CD4-positive, alpha-beta T cell treated with Interleukin-10 for 1 hour (primary cell): ENCODE data around the gene ACHE.
"Not testable (repeated sequence)": the region's sequence is repeated elsewhere in the genome, so short reads cannot be mapped to it uniquely, and the experiment has no call there.

Experiments
- DNase-seq: peaks from one replicate; pipeline ENCODE4 v3.0.0-alpha.2; 2020

The ACHE gene

GRCh38 chr7:100895701-100895955 lies at the start of gene ACHE:
Gene ACHE, minus strand, starts transcription at chr7:100895888. Its CDS starts 1,656 bp downstream, at chr7:100894232.
- DNase-seq: no peak

- no peak for DNase-seq
Observed at GRCh38 chr7:100944138-100944537, 48.5 kb upstream of the ACHE start.

GRCh38 chr7:100943693-100944092 lies 48.0 kb upstream of the ACHE start:
- no peak for DNase-seq

DNA sequence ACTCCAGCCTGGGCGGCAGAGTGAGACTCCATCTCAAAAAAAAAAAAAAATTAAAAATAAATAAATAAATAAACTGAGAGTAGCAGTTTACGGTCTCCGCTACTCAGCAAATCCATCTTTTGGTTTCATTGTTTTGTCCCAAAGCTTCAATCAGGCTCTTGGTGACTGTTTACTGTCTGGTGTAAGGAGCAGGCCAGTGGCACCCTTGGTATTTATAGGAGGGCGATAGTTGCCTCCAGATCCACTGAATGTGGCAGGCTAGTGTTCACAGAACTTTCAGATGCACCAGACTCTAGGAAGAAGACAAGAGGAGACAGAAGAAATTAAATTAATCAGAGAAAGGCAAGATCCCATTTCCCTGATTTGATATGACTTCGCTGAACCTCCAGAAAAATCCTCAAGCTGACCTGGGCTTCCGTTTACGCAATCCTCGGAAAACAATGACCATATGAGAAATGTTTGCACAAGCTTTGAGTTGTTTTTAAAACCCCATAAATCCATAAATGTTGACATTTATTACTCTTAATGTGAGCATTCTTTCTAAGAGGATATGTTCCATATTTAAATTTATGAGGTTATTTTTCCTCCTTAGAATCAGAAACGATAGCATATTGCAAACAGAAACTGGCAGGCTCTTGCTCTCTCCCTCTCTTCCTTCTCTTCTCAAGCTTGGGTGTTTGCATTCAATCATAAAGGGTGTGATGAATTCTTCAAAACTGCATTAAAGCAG lies 46.5 kb upstream of the ACHE start:
- DNase-seq: no peak

GRCh38 chr7:100936167-100936566 lies 40.5 kb upstream of the ACHE start:
- not testable (repeated sequence) for DNase-seq

- not testable (repeated sequence) for DNase-seq
Observed at GRCh38 chr7:100935381-100935780, 39.7 kb upstream of the ACHE start.

DNA sequence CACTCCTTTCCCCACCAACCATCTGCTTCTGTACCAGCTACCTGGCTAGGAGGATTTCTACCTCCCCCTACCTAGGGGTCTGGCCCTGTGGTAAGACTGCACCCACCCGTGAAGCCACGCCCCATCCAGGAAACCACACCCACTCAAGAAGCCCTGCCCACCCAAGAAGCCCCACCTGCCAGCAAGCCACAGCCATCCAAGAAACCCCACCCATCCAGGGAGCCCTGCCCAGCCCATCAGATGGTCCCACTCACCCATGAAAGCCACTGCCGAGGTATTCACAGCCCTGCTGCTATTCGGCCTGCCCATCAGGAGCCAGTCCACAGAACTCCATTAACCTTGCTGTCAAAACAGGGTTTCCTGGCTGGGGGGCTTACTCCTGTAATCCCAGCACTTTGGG lies 38.0 kb upstream of the ACHE start:
- DNase-seq: no peak

GRCh38 chr7:100929808-100930174 lies 34.1 kb upstream of the ACHE start:
- no peak for DNase-seq

DNA sequence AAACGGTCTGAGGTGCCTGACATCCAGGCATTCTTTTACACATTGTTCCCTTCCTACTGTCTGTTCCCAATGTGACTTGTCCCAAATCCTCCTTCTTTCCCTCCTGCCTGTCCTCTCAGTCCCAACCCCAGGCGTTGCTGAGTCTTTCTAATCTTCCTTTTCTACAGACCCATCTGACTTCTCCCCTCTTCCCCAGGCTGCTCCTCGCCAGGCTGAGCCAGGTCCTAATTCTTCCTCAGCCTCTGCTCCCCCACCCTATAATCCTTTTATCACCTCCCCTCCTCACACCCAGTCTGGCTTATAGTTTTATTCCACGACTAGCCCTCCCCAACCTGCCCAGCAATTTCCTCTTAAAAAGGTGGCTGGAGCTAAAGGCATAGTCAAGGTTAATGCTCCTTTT lies 27.9 kb upstream of the ACHE start:
- not testable (repeated sequence) for DNase-seq

GRCh38 chr7:100921039-100921438 lies 25.4 kb upstream of the ACHE start:
- no peak for DNase-seq

- DNase-seq: not testable (repeated sequence)
Observed at GRCh38 chr7:100919779-100920437, 24.2 kb upstream of the ACHE start.

DNA sequence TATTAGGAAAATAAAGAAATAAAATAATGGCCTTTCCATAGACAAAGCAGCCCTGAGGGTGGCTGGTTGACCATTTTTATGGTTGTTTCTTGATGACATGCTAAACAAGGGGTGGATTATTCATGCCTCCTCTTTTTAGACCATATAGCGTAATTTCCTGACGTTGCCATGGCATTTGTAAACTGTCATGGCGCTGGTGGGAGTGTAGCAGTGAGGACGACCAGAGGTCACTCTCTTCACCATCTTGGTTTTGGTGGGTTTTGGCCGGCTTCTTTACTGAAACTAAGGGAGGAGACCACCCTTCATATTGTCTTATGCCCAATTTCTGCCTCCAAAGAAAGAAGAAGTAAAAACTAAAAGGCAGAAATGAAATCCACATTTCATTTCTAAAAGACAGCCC lies 23.6 kb upstream of the ACHE start:
- DNase-seq: not testable (repeated sequence)

GRCh38 chr7:100914879-100915447 lies 19.3 kb upstream of the ACHE start:
- no peak for DNase-seq

DNA sequence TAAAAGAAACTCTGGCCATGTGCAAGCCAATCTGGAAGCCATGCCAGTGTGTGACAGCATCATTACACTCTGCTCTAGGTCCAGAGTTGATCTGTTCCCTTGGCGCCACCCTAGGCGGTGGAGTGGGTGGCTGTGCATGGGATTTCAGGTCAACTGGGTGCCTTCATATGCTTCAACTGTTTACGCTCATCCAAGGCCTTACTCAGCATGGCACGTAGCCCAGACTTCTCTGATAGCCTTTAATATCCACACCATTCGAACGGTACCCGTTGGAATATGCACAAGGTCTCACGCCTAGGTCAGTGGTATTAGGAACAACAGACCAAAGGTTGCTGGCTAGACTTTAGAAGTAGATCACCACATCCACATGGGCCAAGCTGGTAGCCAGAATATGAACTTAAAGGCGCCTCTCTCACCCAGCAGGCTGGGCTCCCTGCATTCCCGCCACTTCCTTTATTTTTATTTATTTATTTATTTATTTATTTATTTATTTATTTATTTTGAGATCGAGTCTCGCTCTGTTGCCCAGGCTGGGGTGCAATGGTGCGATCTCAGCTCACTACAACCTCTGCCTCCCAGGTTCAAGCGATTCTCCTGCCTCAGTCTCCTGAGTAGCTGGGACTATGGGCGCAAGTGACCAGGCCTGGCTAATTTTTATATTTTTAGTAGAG lies 18.7 kb upstream of the ACHE start:
- DNase-seq: no peak

DNA sequence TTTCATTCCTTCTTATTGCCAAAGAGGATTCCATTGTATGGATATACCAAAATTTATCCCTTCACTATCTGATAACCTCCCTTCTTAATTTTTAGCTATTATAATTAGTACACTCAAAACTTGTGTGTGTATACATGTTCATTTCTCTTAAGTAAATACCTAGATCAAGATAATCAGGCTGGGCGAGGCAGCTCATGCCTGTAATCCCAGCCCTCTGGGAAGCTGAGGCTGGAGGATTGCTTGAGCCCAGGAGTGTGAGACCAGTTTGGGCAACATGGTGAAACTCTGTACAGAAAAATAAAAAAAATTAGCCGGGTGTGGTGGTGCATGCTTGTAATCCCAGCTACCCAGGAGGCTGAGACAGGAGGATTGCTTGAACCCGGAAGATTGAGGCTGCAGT lies 15.8 kb upstream of the ACHE start:
- DNase-seq: no peak

DNA sequence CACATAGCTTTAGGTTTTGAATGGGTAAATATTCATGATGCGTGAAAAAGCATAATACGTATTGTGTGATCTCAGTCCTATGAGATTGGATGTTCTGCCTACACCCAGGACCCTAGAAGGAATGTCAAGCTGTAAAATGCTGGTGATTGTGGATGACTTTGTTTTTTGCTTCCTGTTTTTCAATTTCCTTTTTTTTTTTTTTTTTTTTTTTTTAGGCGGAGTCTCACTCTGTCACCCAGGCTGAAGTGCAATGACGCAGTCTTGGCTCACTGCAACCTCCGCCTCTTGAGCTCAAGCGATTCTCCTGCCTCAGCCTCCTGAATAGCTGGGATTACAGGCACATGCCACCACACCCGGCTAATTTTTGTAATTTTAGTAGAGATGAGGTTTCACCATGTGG lies 14.8 kb upstream of the ACHE start:
- DNase-seq: not testable (repeated sequence)

GRCh38 chr7:100908512-100908911 lies 12.8 kb upstream of the ACHE start:
- no peak for DNase-seq

DNA sequence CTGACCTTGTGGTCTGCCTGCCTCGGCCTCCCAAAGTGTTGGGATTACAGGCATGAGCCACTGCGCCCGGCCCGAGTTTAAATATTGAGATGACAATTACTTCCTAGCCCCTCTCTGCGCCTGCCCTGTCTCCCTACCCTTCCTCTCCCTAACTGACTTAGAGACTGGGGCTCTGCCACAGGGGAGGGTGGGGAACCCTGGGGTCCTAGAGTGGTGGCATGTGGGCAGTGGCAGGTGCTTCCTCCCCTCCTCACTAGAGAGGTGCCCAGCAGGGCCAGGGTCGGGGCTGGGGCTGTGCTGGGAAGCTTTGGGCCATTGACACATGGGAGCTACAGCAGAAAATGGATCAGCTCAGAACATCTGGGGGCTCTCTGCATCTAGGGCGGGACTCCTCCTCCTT lies 7.0 kb upstream of the ACHE start:
- DNase-seq: no peak

DNA sequence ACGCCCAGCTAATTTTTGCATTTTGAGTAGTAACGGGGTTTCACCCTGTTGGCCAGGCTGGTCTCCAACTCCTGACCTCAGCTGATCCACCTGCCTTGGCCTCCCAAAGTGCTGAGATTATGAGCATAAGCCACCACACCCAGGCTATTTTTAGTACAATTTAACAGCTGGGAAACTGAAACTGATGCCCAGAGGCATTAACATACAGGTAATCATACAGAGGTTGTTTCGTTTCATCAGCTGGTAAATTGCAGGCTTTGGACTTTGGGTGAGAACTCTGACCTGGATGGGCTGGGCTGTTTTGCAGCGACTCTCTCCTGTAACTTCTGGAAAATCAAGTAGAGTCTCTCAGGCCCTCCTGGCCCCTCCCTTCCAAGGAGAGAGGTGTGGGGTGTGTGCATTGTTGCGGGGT lies 6.2 kb upstream of the ACHE start:
- DNase-seq: no peak

DNA sequence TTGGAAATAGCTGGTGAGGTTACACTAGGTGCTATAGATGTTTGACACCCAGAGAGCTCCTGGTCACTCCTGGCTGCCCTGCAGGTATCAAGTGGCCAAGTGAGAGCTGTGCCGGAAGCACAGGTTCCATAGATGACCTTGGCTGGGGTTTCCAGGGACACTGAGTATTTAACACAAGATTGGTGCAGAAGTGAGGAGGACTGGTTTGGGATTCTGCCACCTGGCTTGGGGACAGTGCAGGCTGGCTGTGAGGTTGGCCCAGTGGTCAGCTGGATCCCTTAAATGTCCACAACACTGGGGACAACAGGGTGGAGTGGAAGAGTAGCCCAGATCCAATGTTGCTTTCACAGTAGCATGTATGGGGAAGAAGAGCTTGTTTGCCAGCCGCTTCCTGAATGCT lies 5.3 kb upstream of the ACHE start:
- DNase-seq: no peak

- no peak for DNase-seq
Observed at GRCh38 chr7:100899432-100899831, 3.7 kb upstream of the ACHE start.

- DNase-seq: no peak
Observed at GRCh38 chr7:100897772-100898454, 2.2 kb upstream of the ACHE start.
